Lower lobe of right lung (tissue), 2 donors: ENCODE results near the gene MYOZ2. TPM values are rescaled to one million over a fixed set of nuclear protein-coding genes. Genes with fewer than 3 reads are reported as not detected.

Experiments used
- ATAC-seq, 2 donors: fragments of 200-7000 bp; cut with Tn5 transposase; one replicate each; pipeline ENCODE4 v1.9.1; 2020 to 2022; ENCODE audit warnings: mild to moderate bottlenecking in 2 of 2, moderate library complexity in 2 of 2
- DNase-seq: peaks from one replicate; pipeline ENCODE4 v3.0.0-alpha.2; 2020
- H3K27ac ChIP-seq: fragments of 200-600 bp; one replicate; pipeline ENCODE4 v1.8.0; 2022
- H3K27me3 ChIP-seq: fragments of 200-600 bp; one replicate; pipeline ENCODE4 v1.8.0; 2022; ENCODE audit warnings: low read depth
- H3K36me3 ChIP-seq: fragments of 200-600 bp; one replicate; pipeline ENCODE4 v1.8.0; 2022; ENCODE audit warnings: mild to moderate bottlenecking
- H3K4me1 ChIP-seq: fragments of 200-600 bp; one replicate; pipeline ENCODE4 v1.8.0; 2022
- H3K4me3 ChIP-seq: fragments of 200-600 bp; one replicate; pipeline ENCODE4 v1.8.0; 2022; ENCODE audit warnings: mild to moderate bottlenecking
- H3K9me3 ChIP-seq: fragments of 200-600 bp; one replicate; pipeline ENCODE4 v1.8.0; 2022
- intact Hi-C: fragments of 100-400 bp; cut with DNase I; formaldehyde crosslinking; loops from one replicate; pipeline ENCODE4 v1.11.0; 2022
- total RNA-seq: library from RNA; stranded (reverse); fragmentation: NEBNext Ultra II Directional; extraction: Animal tissue kit (Norgen Biotek cat#: 25700); gene quantifications from one replicate; pipeline ENCODE4 v1.2.1, GENCODE V29; 2021
- TF ChIP-seq, protein P1 (sequence below): fragments of 200-600 bp; IDR thresholded peaks from one replicate; pipeline ENCODE4 v1.8.0; 2022; ENCODE audit warnings: antibody characterized with exemption, mild to moderate bottlenecking
- donor health status: DM: no; HTN: yes; CAD: no; lungs with severe emphysema.

MYOZ2 gene
- total RNA-seq, 1 donor from 2014 or later = not detected

DNA sequence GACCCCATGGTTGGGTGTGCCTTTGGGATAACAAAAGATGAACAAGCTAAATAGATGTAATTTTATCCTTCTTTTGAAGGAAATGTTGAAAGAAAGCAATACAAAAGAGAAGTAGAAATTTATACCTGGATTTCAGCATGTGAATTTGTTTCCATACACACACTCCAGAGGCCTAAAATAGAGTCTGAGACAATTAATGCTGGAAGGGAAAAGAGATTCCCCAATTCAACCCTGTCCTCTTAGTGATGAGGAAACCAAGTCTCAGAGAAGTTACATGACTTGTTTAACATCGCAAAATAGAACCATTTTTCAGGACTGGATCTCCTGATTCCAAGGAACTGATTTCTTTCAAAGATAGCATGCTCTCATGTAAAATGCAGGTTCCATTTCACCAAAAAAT lies 37.3 kb upstream of the MYOZ2 start:
- DNase-seq = no peak
- no peak overlapping the region for H3K4me3 ChIP-seq
- no peaks in the 10 kb centered on the region for H3K27me3 ChIP-seq
- intact Hi-C loops = no loop called here
- ATAC-seq = no peak
- no peaks in the 10 kb centered on the region for H3K36me3 ChIP-seq
- H3K4me1 ChIP-seq = peaks cover 11% of the 10 kb centered on the region
- H3K9me3 ChIP-seq = no peaks in the 10 kb centered on the region
- no peak overlapping the region for H3K27ac ChIP-seq
- TF ChIP-seq, protein P1, sequence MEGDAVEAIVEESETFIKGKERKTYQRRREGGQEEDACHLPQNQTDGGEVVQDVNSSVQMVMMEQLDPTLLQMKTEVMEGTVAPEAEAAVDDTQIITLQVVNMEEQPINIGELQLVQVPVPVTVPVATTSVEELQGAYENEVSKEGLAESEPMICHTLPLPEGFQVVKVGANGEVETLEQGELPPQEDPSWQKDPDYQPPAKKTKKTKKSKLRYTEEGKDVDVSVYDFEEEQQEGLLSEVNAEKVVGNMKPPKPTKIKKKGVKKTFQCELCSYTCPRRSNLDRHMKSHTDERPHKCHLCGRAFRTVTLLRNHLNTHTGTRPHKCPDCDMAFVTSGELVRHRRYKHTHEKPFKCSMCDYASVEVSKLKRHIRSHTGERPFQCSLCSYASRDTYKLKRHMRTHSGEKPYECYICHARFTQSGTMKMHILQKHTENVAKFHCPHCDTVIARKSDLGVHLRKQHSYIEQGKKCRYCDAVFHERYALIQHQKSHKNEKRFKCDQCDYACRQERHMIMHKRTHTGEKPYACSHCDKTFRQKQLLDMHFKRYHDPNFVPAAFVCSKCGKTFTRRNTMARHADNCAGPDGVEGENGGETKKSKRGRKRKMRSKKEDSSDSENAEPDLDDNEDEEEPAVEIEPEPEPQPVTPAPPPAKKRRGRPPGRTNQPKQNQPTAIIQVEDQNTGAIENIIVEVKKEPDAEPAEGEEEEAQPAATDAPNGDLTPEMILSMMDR = no peak

DNA sequence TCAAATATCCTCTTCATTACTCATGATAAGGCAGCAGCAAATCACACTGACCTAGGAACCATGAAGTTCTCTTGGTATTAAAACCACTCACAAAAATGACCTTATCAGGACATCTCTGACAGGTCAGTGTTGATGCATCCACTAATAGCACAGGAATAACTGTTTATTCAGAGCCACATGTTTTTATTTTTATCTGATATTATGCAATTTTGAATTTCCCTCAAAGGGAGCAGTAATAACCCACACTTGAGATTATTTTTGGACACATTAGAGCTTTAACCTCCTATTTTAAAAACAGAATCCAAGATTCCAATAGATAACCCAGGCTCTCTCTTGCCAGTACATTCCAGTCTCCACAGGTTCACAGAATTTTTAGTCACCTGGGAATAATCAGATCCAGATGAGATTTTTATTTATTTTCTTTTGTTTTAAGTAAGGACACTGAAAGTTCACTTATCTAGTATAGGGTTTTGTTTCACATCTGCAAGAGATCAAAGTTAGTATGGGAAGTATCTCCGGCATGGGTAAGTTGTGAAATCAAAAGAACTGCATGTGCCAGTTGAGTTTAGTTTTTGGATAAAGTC lies 36.3 kb upstream of the MYOZ2 start:
- intact Hi-C loops = no loop called here
- H3K4me3 ChIP-seq = no peak overlapping the region
- DNase-seq (no peak), ATAC-seq (no peak)
- H3K27me3 ChIP-seq = no peaks in the 10 kb centered on the region
- H3K4me1 ChIP-seq = peaks cover 18% of the 10 kb centered on the region
- H3K9me3 ChIP-seq = no peaks in the 10 kb centered on the region
- no peak overlapping the region for H3K27ac ChIP-seq
- TF ChIP-seq, protein P1 = no peak
- H3K36me3 ChIP-seq = no peaks in the 10 kb centered on the region

DNA sequence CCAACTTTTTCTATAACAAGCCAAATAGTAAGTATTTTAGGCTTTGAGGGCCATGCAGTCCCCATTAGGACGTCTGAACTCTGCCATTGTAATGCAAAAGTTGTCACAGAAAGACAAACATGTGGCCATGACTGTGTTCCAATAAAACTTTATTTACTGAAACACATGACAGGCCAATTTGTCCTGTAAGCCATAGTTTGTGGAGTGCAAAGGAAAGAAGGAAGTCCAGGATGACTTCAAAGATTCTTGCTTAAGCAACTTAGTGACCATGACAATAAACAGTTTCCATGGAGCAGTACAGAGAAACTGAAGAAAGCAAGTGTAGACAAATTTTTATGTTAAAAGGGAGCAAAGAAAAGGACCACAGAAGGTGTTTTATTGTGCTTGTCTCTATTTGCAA lies 35.0 kb upstream of the MYOZ2 start:
- H3K4me3 ChIP-seq = no peak overlapping the region
- no peaks in the 10 kb centered on the region for H3K36me3 ChIP-seq
- DNase-seq (no peak), ATAC-seq (peak in 1 of 2 donors; percentile 59)
- intact Hi-C loops = no loop called here
- no peaks in the 10 kb centered on the region for H3K27me3 ChIP-seq
- H3K4me1 ChIP-seq = peaks cover 22% of the 10 kb centered on the region
- TF ChIP-seq, protein P1 = no peak
- H3K9me3 ChIP-seq = no peaks in the 10 kb centered on the region
- H3K27ac ChIP-seq = no peak overlapping the region

DNA sequence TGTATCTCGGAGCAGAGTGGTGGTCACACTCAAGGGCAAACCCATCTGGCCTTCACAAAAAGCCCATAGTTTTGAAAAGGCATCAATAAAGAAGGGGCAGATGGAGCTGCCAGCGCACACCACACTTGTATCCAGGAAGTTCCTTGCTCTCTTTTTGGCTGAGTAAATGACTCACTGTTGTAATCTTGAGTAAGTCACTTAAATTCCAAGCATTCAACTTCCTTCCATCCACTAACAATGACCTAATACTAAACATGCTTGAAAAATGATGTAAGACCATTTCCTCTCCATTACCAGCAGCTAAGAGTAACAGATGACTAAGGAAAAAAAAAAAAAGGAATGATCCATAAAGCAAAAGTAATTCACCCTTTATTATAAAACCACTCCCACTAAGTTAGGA lies 32.4 kb upstream of the MYOZ2 start:
- no peaks in the 10 kb centered on the region for H3K36me3 ChIP-seq
- peak overlapping the region; percentile 56 for H3K27ac ChIP-seq
- H3K4me3 ChIP-seq = no peak overlapping the region
- no peaks in the 10 kb centered on the region for H3K27me3 ChIP-seq
- intact Hi-C loops = no loop called here
- DNase-seq (peak; percentile 50), ATAC-seq (peak; percentile 91 to 95)
- TF ChIP-seq, protein P1 = no peak
- H3K4me1 ChIP-seq = peaks cover 30% of the 10 kb centered on the region
- no peaks in the 10 kb centered on the region for H3K9me3 ChIP-seq

DNA sequence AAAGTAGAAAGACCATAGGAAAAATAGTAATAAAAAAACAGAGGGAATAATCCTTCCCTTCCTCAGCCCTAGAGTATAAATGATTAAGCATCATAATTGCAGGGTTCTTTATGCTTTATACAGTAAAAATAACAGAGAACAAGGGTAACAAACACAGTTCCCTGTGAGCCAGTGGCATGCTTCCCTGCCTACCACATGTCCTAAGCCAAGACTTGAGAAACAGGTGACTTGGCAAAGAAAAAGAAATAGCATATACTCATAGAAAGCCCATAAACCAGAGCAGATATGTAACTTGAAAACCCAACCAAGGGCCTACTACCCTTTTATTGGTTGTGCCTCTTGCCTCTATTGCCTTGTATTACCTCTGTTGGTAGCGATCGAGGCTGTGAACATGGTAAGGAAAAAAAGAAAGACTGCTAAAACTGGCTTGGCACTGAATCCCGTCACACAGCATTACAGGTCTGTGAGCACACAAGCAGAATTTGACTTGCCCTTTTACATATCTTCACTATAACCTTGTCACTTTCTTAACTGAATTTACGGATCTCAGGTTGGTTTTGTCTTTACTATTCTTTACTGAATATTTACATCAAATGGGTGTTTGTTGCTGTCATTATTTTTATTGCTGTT lies 30.9 kb upstream of the MYOZ2 start:
- DNase-seq (no peak), ATAC-seq (no peak)
- Histone ChIP-seq H3K4me3 (no peak overlapping the region), H3K27ac (no peak overlapping the region), H3K27me3 (no peaks in the 10 kb centered on the region), H3K4me1 (peaks cover 30% of the 10 kb centered on the region), H3K36me3 (no peaks in the 10 kb centered on the region), H3K9me3 (no peaks in the 10 kb centered on the region)
- intact Hi-C loops = no loop called here
- TF ChIP-seq, protein P1 = no peak
